ELR (cell line): ENCODE measurements around the gene LRIT1.
"Not testable (repeated sequence)": the region's sequence is repeated elsewhere in the genome, so short reads cannot be mapped to it uniquely, and the experiment has no call there.

ENCODE experiments used
- DNase-seq: peaks from one replicate; pipeline ENCODE4 v3.0.0-alpha.2; 2015; ENCODE audit warnings: low read depth

Gene LRIT1, protein sequence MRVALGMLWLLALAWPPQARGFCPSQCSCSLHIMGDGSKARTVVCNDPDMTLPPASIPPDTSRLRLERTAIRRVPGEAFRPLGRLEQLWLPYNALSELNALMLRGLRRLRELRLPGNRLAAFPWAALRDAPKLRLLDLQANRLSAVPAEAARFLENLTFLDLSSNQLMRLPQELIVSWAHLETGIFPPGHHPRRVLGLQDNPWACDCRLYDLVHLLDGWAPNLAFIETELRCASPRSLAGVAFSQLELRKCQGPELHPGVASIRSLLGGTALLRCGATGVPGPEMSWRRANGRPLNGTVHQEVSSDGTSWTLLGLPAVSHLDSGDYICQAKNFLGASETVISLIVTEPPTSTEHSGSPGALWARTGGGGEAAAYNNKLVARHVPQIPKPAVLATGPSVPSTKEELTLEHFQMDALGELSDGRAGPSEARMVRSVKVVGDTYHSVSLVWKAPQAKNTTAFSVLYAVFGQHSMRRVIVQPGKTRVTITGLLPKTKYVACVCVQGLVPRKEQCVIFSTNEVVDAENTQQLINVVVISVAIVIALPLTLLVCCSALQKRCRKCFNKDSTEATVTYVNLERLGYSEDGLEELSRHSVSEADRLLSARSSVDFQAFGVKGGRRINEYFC

GRCh38 chr10:84241185-84241790 is at the start of gene LRIT1:
TSS of gene LRIT1 (minus strand) at chr10:84241546. CDS start at chr10:84241439, 107 bp downstream.
- no peak for DNase-seq

DNA sequence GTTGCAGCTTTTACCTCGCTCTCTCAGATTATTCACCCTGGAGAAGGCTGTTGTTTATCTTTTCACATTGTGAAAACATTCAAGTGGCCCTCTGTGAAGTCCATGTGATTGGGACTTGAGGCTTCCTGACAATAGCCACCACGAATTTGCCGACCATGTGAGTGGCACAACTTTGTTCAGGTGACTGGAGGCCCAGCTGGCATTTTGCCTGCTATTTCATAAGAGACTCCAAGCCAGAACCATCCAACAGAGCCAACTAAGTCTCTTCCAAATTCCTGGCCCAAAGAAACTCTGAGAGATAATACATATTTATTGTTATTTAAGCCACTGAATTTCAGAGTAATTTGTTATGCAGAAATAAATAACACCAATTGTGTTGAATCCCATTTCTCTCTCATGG is 48.9 kb upstream of the LRIT1 start:
- DNase-seq = no peak

DNA sequence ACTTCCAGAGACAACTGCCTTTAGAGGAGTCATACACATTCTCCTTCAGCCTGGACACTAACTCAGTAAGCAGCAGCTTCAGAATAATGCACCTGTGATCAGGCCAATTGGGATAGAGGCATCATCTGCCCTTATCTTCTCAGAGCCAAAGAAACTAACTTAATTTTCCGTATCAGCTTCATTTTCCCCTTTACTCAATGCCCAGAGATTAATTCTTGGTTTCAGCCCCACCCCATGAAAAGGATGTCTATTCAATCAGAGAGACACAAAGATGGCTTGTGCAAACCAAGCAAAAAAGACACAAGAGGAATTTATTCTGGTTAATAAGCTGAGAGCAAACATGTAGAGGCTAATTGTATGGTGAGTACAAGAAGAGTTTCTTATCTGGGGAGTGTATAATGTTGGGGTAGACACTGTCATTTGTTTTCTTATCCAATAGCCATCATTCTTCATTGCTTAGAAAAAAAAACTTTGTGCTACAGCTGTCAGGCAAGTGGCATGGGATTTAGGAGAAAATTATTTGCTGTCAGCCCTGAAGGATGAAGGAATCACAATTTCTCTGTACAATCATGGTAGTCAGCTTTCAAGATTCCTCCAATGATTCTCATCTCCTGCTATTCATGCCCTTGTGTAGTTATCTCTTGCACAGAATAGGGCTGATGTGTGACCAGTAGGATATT is 48.3 kb upstream of the LRIT1 start:
- DNase-seq = no peak

- DNase-seq = no peak
These were observed 46.8 kb upstream of the LRIT1 start for GRCh38 chr10:84288151-84288550.

DNA sequence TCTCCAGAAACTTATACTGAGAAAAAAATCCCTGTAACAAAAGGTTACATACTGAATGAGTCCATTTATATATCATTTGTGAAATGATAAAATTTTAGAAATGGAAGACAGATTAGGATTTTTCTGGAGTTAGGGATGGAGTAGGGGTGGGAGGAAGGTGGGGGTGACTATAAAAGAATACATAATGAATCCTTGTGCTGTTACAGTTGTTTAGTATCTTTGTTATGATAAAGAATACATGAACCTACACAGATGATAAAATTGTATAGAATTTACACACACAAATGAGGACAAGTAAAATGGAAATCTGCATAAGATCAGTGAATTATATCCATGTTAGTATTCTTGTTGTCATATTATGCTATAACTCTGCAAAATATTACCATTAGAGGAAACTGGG is 45.3 kb upstream of the LRIT1 start:
- no peak for DNase-seq

GRCh38 chr10:84279876-84280475 is 38.6 kb upstream of the LRIT1 start:
- DNase-seq = not testable (repeated sequence)

- DNase-seq = no peak
These were observed 29.4 kb upstream of the LRIT1 start for GRCh38 chr10:84270708-84271107.

DNA sequence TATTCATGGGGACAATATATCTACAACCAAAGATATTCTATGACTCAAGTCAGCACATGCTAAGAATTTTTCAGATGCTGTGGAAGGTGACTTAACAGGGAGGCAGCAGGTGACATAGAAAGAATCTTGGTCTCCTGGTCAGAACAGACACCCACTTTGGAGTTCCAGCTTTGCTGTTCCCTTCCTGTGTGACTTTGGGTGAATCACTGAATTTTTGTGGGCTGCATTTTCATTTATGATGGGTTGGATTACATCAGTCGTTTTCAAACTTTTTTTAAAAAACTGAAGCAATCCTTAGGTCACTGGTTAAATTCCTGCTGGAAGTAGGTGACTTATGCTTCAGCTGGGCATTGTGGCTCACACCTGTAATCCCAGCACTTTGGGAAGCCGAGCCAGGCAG is 28.4 kb upstream of the LRIT1 start:
- peak; percentile 84 for DNase-seq

- no peak for DNase-seq
These were observed 27.8 kb upstream of the LRIT1 start for GRCh38 chr10:84269162-84269561.

DNA sequence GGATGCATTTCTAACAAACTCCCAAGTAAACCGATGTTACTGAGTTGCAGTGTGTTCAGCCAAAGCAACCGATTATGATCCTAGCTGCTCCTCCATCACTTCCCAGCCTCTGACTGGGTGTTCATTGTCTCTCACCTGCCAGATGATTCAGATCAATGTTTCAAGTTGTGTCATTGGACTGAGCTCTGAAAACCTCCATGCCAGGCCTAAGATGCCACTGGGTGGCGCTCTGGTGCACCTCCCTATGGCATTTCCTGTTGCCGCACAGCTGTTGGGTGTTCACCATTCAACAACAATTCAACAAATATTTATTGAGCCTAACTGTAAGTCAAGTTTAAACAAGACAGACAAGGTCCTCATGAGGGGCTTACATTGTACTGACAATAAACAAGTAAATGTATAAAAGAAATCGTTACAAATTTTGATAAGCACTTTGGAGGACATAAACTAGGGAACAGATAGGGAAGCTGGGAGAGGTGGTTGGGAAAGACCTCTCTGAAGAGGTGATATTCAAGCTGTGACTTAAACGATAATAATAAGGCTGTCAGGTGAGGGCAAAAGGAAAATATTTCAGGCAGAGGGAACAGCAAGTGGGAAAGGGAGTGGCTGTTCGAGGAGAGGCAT is 26.3 kb upstream of the LRIT1 start:
- DNase-seq = peak; percentile 71

- no peak for DNase-seq
These were observed 24.1 kb upstream of the LRIT1 start for GRCh38 chr10:84265418-84265817.

- DNase-seq = peak; percentile 70
These were observed 23.3 kb upstream of the LRIT1 start for GRCh38 chr10:84264611-84265141.

DNA sequence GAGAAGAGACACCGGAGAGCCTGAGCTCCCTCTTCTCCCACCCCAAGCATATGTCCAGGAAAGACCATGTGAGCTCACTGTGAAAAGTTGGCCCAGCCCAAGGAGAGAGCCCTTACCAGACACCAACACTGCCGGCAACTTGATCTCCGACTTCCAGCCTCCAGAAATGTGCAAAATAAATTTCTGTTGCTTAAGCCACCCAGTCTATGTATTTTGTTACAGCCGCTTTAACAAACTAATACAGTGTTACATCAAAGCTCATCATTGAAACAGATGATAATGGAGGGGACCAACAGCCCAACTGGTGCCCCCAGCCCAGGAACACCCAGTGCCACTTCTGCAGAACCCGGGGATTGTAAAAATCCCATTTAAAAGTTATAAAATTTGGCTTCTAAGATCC is 22.4 kb upstream of the LRIT1 start:
- no peak for DNase-seq

DNA sequence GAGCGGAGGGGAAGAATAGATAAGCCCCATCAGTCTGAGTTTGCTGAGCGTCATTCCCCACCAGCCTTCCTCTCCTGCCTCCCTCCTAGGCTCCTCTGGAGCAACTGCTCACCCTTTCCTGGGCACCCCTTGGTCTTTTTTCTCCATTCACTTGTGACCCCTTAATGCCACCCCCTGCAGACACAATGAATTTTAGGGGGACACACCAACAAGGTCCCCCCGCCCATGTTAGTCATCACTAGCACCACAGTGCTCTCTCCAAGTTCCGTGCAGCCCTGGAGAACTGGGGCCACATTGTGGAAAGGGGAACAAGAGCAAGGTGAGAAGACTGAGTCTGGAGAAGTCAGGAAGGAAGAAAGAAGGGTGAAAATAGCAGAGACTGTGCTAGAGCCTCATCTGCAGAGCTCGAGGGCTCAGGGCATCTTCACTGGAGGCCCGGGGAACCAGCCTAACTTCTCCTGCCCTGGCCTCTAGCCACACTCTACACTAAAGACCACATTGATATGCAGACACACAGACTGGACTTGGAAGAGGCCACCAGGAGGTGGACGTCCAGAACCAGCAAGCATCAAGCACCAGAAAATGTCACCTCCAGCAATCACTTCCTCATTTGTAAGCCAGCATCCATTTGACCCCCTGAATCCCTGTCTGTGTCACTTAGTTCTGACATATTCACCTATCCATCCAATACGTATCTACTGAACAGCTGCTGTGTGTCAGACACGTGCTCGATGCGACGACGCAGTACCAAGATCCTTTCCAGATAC is 21.0 kb upstream of the LRIT1 start:
- no peak for DNase-seq

DNA sequence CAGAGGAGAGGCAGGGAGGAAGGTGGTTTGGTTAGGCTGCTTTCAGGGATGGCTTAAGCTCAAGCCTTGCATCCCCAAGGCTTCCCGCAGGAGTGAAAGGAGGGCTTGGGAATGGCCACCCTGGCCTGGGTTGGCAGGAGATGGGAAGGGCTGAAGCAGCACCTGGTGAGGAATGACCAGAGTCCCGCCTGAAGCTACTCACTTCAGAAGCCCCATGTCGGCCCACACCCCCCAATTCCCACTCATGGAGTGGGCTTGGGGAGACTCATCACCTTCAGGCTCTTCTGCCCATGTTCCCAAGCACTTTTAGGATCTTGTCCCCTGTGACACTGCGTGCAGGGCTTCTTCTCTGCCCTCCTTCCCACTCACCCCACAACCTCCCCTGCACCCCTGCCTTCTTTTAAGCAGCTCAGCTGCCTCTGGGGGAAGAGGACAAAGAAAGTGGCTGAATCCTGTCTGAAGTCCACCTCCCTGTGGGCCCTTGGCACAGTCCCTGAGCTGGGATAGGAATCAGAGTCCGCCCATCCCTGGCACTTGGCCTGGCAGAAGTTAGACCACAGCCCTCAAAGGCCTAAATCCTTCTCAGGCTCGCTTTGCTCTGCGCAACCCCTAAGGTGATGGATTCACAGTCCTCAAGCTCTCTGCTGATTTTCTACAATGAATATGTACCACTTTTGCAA is 20.0 kb upstream of the LRIT1 start:
- no peak for DNase-seq

DNA sequence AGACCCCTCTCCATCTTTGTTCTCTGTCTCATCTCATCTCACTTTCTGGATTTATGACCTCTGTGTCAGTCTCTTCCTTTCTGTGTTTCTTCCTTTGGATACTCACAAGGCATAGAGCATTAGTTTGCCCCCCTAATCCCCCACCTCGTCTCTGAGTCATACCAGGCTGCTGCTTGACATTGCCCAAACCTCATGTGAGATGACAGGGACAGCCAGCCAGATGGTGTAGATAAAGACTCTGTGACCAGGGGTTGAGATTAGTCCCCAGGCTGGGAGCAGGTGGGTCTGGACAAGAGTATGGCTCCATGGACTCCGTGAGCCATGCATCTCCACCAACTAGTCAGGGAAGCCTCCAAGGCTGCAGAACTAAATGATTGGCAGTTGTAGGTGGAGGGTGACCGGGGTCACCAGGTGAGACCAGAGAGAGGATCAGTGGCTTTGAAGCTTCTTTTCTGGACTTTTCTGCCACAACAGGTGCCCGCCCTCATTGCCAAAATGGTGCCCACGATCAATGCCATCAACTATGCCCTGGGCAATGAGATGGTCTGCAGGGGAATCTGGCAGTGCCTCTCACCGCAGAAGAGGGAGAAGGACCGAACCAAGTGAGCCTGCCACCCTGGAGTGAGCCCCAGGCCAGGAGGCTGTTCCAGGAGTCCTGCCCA is 16.8 kb upstream of the LRIT1 start:
- no peak for DNase-seq

DNA sequence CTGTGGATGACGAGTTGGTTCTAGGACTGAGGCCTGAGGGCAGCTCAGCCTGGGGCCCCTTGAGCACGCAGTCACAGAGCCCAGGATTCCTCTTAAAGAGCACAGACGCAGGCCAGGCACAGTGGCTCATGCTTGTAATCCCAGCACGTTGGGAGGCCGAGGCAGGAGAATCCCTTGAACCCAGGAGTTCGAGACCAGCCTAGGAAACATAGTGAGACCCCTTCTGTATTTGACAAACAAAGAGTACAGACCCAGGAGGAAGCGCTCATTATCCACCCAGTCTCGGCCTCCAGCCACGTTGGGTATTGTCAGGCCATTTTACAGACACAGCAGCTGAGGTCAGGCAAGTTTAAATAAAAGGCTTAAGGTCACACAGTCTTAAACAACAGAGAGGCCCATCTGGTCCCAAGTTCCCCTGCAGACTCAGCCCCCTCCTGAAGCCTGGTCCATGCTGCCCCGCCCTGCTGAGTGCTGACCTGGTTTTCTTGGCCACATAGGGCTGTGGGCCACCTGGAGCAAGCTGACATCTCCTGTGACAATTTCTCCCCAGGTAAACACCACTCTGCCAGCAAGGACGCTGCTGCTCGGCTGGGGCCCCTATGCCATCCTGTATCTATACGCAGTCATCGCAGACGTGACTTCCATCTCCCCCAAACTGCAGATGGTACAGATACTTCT is 16.1 kb upstream of the LRIT1 start:
- no peak for DNase-seq

- peak; percentile 38 for DNase-seq
These were observed 15.4 kb upstream of the LRIT1 start for GRCh38 chr10:84256510-84257342.
